ENCODE measurements around the gene KLF16.

- TF ChIP-seq POLR2A (IDR thresholded peaks at IDR 0.05) (peak; percentile 92), CTCF (IDR thresholded peaks at IDR 0.05) (no peak), EP300 (IDR thresholded peaks at IDR 0.05; ENCODE audit: low read depth) (no peak), POLR2AphosphoS5 (IDR thresholded peaks at IDR 0.05) (peak; percentile 97 to 99 (median 98))
Measured at GRCh38 chr19:1875646-1876495, 12.5 kb upstream of the KLF16 start.
